ENCODE results near the gene LDOC1.
"Not testable (repeated sequence)": the region's sequence is repeated elsewhere in the genome, so short reads cannot be mapped to it uniquely, and the experiment has no call there.

The LDOC1 gene

GRCh38 chrX:141176586-141177451 is at the start of gene LDOC1:
LDOC1 (minus strand) TSS chrX:141177129; CDS start chrX:141177021, 108 bp downstream.
- peak; percentile 71 to 80 for DNase-seq

GRCh38 chrX:141221611-141222010 is 44.7 kb upstream of the LDOC1 start:
- DNase-seq, result no peak

- no peak for DNase-seq
These were observed 43.5 kb upstream of the LDOC1 start for GRCh38 chrX:141220342-141221008.

- DNase-seq, result no peak
These were observed 37.3 kb upstream of the LDOC1 start for GRCh38 chrX:141214196-141214595.

- no peak for DNase-seq
These were observed 25.0 kb upstream of the LDOC1 start for GRCh38 chrX:141201962-141202361.

GRCh38 chrX:141188573-141188972 is 11.6 kb upstream of the LDOC1 start:
- not testable (repeated sequence) for DNase-seq

- no peak for DNase-seq
These were observed 8.4 kb upstream of the LDOC1 start for GRCh38 chrX:141185366-141185765.

GRCh38 chrX:141183000-141183399 is 6.1 kb upstream of the LDOC1 start:
- DNase-seq, result no peak

GRCh38 chrX:141180851-141181250 is 3.9 kb upstream of the LDOC1 start:
- no peak for DNase-seq

- DNase-seq, result no peak
These were observed 1.1 kb downstream of the LDOC1 start for GRCh38 chrX:141175786-141176185.

- no peak for DNase-seq
These were observed 12.5 kb downstream of the LDOC1 start for GRCh38 chrX:141164406-141164805.

- no peak for DNase-seq
These were observed 18.8 kb downstream of the LDOC1 start for GRCh38 chrX:141158084-141158483.

- not testable (repeated sequence) for DNase-seq
These were observed 21.7 kb downstream of the LDOC1 start for GRCh38 chrX:141155231-141155630.

GRCh38 chrX:141142946-141143345 is 34.0 kb downstream of the LDOC1 start:
- no peak for DNase-seq

GRCh38 chrX:141133272-141133671 is 43.7 kb downstream of the LDOC1 start:
- DNase-seq, result no peak

GRCh38 chrX:141127146-141127545 is 49.8 kb downstream of the LDOC1 start:
- DNase-seq, result no peak

All from CD4-positive, alpha-beta T cell treated with Interleukin-1 beta for 1 hour (primary cell).